Stimulated activated CD8-positive, alpha-beta memory T cell treated with anti-CD3 and anti-CD28 coated beads, Interleukin-7, amount 100 ng/mL, for 4 hours (primary cell): ENCODE measurements around the gene FOXD4L4.
"Not testable (repeated sequence)": the region's sequence is repeated elsewhere in the genome, so short reads cannot be mapped to it uniquely, and the experiment has no call there.

Experiments
- DNase-seq, 2 donors: peaks; one replicate each; pipeline ENCODE4 v3.0.0-alpha.2; 2020; ENCODE audit warnings: low read depth in 2 of 2

The FOXD4L4 gene

GRCh38 chr9:65737096-65737564, at the start of gene FOXD4L4:
FOXD4L4 (plus strand) TSS chr9:65737146; CDS start chr9:65737146, 0 bp downstream.
- DNase-seq = not testable (repeated sequence)

- DNase-seq = not testable (repeated sequence)
Measured at GRCh38 chr9:65703550-65703949, 33.4 kb upstream of the FOXD4L4 start.

GRCh38 chr9:65714445-65714844, 22.5 kb upstream of the FOXD4L4 start:
- not testable (repeated sequence) for DNase-seq

GRCh38 chr9:65738133-65738532, 1.2 kb downstream of the FOXD4L4 start:
- DNase-seq = not testable (repeated sequence)
